Astrocyte of the cerebellum (primary cell): ENCODE results near the gene FBXO2.
"Not testable (repeated sequence)": the region's sequence is repeated elsewhere in the genome, so short reads cannot be mapped to it uniquely, and the experiment has no call there.

Experiments
- DNase-seq: peaks from one replicate; pipeline ENCODE4 v3.0.0-alpha.2; 2011; ENCODE audit warnings: low read depth
- H3K4me3 ChIP-seq: 2 replicates; pipeline ENCODE4 v1.5.1; 2011; ENCODE audit warnings: mild to moderate bottlenecking, low read depth, low read length, moderate library complexity
- CTCF ChIP-seq: IDR thresholded peaks from 2 replicates; pipeline ENCODE4 v1.5.1; 2012; ENCODE audit warnings: low read length, low read depth, moderate library complexity, mild to moderate bottlenecking; ENCODE audit errors: missing control alignments
- in situ Hi-C: cut with HindIII; loops from 2 replicates; pipeline ENCODE4 v1.10.0; 2017; ENCODE audit warnings: low sequenced_read_pairs

FBXO2 gene

GRCh38 chr1:11615090-11615489, 39.1 kb downstream of the FBXO2 start:
- in situ Hi-C loops = loop anchor here (5.0 to 25.0 kb wide), 2 partner anchors 43 to 128 kb away; partner anchors contain the start of gene DISP3
- no peak overlapping the region for H3K4me3 ChIP-seq
- no peak for DNase-seq
- TF ChIP-seq CTCF = no peak

- in situ Hi-C loops = loop anchor here (25.0 kb wide), 1 partner anchor 126 kb away; the partner anchor contains the start of gene DISP3
- DNase-seq = no peak
- no peak overlapping the region for H3K4me3 ChIP-seq
- TF ChIP-seq CTCF = no peak
Observed at GRCh38 chr1:11613347-11613746, 40.9 kb downstream of the FBXO2 start.

GRCh38 chr1:11611638-11612327, 42.4 kb downstream of the FBXO2 start:
- H3K4me3 ChIP-seq = no peak overlapping the region
- in situ Hi-C loops = loop anchor here (25.0 kb wide), 1 partner anchor 124 kb away; the partner anchor contains the start of gene DISP3
- no peak for DNase-seq
- no peak for TF ChIP-seq CTCF

- no peak for TF ChIP-seq CTCF
- in situ Hi-C loops = loop anchor here (25.0 kb wide), 1 partner anchor 123 kb away; the partner anchor contains the start of gene DISP3
- H3K4me3 ChIP-seq = no peak overlapping the region
- DNase-seq = no peak
Observed at GRCh38 chr1:11610629-11611180, 43.5 kb downstream of the FBXO2 start.

GRCh38 chr1:11609378-11609777, 44.9 kb downstream of the FBXO2 start:
- in situ Hi-C loops = loop anchor here (25.0 kb wide), 1 partner anchor 122 kb away; the partner anchor contains the start of gene DISP3
- not testable (repeated sequence) for DNase-seq, H3K4me3 ChIP-seq

GRCh38 chr1:11608596-11609130, 45.6 kb downstream of the FBXO2 start:
- in situ Hi-C loops = loop anchor here (25.0 kb wide), 1 partner anchor 121 kb away; the partner anchor contains the start of gene DISP3
- DNase-seq, H3K4me3 ChIP-seq: not testable (repeated sequence)

- in situ Hi-C loops = loop anchor here (25.0 kb wide), 1 partner anchor 119 kb away; the partner anchor contains the start of gene DISP3
- DNase-seq = no peak
- H3K4me3 ChIP-seq = no peak overlapping the region
- no peak for TF ChIP-seq CTCF
Observed at GRCh38 chr1:11606775-11607174, 47.5 kb downstream of the FBXO2 start.
